Activated T-cell treated with anti-CD3 and anti-CD28 coated beads for 4 hours (primary cell): Measurements from ENCODE around the gene ARL6IP6.
A peak's percentile ranks its signal among the peaks of the same experiment; 100 is the strongest.
"Not testable (repeated sequence)": the region's sequence is repeated elsewhere in the genome, so short reads cannot be mapped to it uniquely, and the experiment has no call there.

Experiments used
- DNase-seq: peaks from one replicate; pipeline ENCODE4 v3.0.0-alpha.2; 2020

The ARL6IP6 gene

GRCh38 chr2:152723918-152724317, 5.5 kb downstream of the ARL6IP6 start:
- DNase-seq = no peak

- no peak for DNase-seq
These were observed 11.4 kb downstream of the ARL6IP6 start for GRCh38 chr2:152729844-152730243.

DNA sequence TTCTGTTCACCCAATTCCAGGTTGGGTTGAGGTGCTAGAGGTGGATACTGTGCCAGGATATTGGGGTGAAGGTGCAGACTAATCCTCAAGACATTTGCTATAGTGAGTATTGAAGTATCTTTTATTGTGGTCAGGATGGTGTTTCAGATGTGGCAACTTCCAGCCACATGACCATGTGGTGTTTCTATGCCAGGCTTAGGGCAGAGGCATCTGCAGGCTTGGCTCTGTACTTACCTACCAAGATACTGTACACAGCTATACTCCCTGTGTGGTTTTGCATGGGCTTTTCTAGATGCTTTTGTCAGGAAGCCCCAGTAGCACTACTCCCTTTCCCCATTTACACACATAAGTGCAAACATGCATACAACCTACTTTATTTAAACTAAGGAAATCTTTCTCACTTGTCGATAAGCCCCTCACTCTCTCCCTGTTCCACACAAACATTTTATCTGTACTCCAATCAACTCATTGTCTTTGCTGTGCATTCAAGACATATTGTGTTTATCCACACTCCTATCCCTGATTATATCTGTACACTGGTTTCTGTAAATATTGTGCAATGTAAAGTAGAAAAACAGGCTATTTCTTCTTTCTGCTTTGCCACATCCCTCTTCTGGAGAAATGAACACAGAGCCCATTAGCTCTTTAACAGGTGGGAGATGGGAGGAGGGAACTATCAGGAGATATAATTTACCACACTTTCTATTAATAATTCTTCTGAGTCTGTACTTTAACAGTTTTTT, 12.3 kb downstream of the ARL6IP6 start:
- DNase-seq = peak; percentile 2

DNA sequence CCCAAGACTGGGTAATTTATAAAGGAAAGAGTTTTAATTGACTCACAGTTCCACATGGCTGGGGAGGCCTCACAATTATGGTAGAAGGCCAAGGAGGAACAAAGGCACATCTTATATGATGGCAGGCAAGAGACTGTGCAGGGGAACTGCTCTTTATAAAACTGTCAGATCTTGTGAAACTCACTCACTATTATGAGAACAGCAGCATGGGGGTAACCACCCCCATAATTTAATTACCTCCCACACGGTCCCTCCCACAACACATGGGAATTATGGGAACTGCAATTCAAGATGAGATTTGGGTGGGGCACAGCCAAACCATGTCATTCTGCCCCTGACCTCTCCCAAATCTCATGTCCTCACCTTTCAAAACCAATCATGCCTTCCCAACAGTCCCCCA, 19.1 kb downstream of the ARL6IP6 start:
- not testable (repeated sequence) for DNase-seq

DNA sequence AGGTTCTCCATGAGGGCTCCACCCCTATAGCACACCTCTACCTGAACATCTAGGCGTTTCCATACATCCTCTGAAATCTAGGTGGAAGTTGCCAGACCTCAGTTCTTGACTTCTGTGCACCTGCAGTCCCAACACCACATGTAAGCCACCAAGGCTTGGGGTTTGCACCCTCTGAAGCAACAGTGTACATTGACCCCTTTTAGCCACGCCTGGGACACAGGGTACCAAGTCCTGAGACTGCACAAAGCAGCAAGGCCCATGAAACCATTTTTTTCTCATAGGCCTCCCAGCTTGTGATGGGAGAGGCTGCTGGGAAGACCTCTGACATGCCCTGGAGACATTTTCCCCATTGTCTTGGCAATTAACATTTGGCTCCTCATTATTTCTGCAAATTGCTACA, 20.0 kb downstream of the ARL6IP6 start:
- DNase-seq = no peak

DNA sequence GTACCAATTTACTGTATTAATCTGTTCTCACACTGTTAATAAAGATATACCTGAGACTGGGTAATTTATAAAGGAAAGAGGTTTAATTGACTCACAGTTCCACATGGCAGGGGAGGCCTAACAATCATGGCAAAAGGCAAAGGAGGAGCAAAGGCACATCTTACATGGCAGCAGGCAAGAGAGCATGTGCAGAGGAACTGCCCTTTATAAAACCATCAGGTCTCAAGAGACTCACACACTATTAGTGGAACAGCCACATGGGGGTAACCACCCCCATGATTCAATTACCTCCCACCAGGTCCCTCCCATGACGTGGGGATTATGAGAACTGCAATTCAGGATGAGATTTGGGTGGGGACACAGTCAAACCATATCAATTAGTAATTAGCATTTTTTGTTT, 21.3 kb downstream of the ARL6IP6 start:
- DNase-seq = not testable (repeated sequence)

GRCh38 chr2:152740743-152741328, 22.4 kb downstream of the ARL6IP6 start:
- DNase-seq = no peak

GRCh38 chr2:152743002-152743401, 24.6 kb downstream of the ARL6IP6 start:
- no peak for DNase-seq

GRCh38 chr2:152747751-152748150, 29.3 kb downstream of the ARL6IP6 start:
- DNase-seq = not testable (repeated sequence)

DNA sequence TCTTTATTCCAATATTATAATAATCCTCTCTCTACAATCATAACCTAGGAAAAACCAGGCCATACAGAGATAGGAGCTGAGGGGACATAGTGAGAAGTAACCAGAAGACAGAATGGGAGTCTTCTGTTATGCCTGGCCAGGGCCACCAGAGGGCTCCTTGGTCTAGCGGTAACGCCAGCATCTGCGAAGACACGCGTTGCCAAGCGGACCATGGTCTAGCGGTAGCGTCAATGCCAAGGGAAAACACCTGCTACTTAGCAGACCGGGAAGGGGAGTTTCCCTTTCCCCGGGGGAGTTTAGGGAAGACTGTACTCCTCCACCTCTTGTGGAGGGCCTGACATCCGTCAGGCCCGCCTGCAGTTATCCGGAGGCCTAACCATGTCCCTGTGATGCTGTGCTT, 36.6 kb downstream of the ARL6IP6 start:
- no peak for DNase-seq

GRCh38 chr2:152759290-152760072, 41.1 kb downstream of the ARL6IP6 start:
- no peak for DNase-seq

GRCh38 chr2:152761214-152761613, 42.8 kb downstream of the ARL6IP6 start:
- DNase-seq = no peak

DNA sequence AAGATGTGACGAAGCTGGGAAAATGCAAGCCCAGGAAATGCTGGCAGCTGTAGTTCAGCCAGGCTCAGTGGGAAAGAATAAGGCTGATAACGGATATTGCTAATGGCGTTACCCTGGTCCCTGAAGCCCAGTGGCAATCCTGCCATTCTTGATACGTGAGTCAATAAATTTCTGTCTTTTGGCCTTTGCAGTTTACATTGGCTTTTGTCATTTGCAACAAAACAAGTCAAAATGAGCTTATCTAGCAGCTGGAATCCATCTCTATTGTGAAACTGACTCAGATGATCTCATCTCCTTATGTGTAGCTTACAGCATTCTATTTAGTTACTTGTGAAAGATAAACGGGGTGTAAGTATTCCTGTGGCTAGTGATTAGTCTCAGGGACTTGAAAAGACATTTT, 43.8 kb downstream of the ARL6IP6 start:
- no peak for DNase-seq

DNA sequence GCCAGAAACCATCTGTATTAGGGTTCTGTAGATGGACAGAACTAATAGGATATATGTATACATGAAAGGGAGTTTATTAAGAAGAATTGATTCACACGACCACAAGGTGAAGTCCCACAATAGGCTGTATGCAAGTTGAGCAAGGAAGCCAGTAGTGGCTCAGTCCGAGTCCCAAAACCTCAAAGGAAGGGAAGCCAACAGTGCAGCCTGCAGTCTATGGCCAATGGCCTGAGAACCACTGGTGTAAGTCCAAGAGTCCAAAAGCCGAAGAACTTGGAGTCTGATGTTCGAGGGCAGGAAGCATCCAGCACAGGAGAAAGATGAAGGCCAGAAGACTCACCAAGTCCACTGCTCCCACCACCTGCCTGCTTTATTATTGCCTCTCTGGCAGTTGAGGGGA, 44.8 kb downstream of the ARL6IP6 start:
- DNase-seq = not testable (repeated sequence)

DNA sequence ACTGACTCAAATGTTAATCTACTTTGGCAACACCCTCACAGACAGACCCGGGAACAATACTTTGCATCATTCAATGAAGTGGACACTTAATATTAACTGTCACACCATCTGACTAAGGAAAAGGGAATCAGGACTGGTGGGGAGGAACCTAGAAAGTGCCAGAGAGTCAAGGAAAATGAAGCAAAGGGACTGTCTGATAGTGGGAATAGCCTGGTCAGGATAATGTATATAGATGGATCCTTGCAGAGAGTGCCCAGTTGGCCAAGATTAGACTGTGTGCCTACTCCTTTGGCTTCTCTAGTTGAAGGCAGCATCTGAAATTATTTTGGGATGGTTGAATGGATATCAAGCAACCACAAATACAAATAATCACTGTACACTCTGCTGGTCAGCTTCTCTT, 45.2 kb downstream of the ARL6IP6 start:
- DNase-seq = no peak

DNA sequence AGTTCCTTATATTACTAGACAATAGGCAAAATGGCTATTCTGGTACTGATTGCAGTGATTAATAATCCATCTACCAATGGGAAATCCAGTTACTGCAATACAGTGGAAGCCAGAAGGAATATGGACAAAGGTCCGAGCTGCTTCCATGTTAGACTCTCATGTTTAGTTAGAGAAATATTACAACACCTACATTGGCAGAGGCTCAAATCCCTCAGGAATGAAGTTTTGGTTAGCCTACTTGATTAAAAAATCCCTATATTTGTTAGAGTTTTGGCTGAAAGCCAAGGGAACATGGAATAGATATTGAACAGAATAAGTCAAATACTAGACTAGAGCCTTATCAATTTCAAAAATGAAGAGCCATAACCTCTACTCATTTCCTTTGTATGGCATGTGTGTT, 48.5 kb downstream of the ARL6IP6 start:
- no peak for DNase-seq

- DNase-seq = no peak
These were observed 62.8 kb downstream of the ARL6IP6 start for GRCh38 chr2:152781175-152781574.

- DNase-seq = no peak
These were observed 63.8 kb downstream of the ARL6IP6 start for GRCh38 chr2:152782171-152782570.

DNA sequence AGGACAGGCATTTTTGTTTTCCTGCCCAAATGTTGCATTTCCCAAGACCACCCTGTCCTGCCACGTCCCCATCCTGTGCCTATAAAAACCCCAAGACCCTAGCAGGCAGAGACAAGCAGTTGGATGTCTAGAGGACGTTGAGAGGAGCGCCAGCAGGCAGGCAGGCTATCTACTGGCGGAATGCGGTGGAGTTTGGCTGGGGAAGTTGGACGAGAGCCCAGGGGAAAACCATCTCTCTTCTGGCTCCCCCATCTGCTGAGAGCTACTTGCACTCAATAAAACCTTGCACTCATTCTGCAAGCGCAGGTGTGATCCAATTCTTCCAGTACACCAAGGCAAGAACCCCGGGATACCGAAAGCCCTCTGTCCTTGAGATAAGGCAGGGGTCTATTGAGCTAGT, 72.5 kb downstream of the ARL6IP6 start:
- no peak for DNase-seq

GRCh38 chr2:152791979-152792378, 73.6 kb downstream of the ARL6IP6 start:
- DNase-seq = no peak

GRCh38 chr2:152792974-152793373, 74.6 kb downstream of the ARL6IP6 start:
- no peak for DNase-seq

DNA sequence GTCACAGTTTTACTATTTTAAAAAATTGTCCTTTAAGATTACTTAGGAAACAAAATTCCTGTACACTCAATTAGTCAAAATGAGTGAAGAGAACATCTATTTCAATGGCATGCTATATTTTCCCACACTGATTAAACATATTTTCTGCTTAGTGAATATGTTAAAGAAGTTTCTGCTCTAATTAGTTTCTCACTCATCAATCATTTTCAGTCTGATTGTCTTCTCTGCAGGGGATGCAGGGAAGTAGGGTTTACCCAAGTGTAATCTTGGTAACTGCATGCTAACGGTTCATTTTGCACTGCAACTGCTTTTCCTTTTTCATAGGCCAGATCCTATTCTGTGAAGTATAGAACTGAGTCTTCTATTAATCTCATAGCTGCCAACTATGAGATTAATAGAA, 78.5 kb downstream of the ARL6IP6 start:
- DNase-seq = no peak

- no peak for DNase-seq
These were observed 86.4 kb downstream of the ARL6IP6 start for GRCh38 chr2:152804687-152805408.
